K562 (cell line): ENCODE measurements around the gene DZIP3. TPM values are rescaled to one million over a fixed set of nuclear protein-coding genes. Genes with fewer than 3 reads are reported as not detected.
A peak's percentile ranks its signal among the peaks of the same experiment; 100 is the strongest.

ENCODE experiments used
- ATAC-seq: fragments of 200-7000 bp; cut with Tn5 transposase; 3 replicates; pipeline ENCODE4 v1.9.1; 2020; ENCODE audit warnings: moderate library complexity
- Bru-seq: library from RNA; stranded (reverse); fragments of 400-500 nt; gene quantifications from one replicate; lab custom pipeline; 2021; lab: Mats Ljungman, UMichigan
- BruChase-seq, 2 experiments: library from RNA; stranded (reverse); fragments of 400-500 nt; gene quantifications; one replicate each; lab custom pipeline; 2021; lab: Mats Ljungman, UMichigan
- BruUV-seq: library from RNA; stranded (reverse); fragments of 400-500 nt; replicated peaks from 2 replicates; lab custom pipeline; 2021; lab: Mats Ljungman, UMichigan
- CTCF ChIA-PET: fragments of 300-600 bp; formaldehyde crosslinking; extraction: SDS; loops from one replicate; lab custom pipeline; 2021; ENCODE audit warnings: low intra/inter-chr PET ratio; lab: Yijun Ruan, JAX
- POLR2A ChIA-PET: fragments of 300-600, 350-650 bp; sonication (Branson Sonifier 250); formaldehyde crosslinking; extraction: SDS; loops from one replicate; lab custom pipeline; 2021; ENCODE audit warnings: antibody characterized with exemption, inconsistent platforms; lab: Yijun Ruan, JAX
- DNase-seq, 4 experiments: peaks; one replicate each; pipeline versions ENCODE4 v3.0.0 to v3.0.0-alpha.2; 2011 to 2018; ENCODE audit warnings: low spot score in 3 of 4, mixed read lengths in 3 of 4; ENCODE audit errors: extremely low read depth in 1 of 4
- FAIRE-seq: peaks from 2 replicates; lab custom pipeline; 2011; peaks lifted over from hg19 to GRCh38; lab: Jason Lieb, UNC
- H2AFZ ChIP-seq: 2 replicates; pipeline ENCODE4 v1.6.0; 2011; ENCODE audit warnings: low read depth, low read length, control low read depth, inconsistent platforms
- H3K27ac ChIP-seq: fragments of 200-600 bp; 3 replicates; pipeline ENCODE4 v1.8.0; 2011; ENCODE audit warnings: low read depth, mild to moderate bottlenecking, control low read depth, inconsistent platforms, low read length, moderate library complexity, mixed read lengths; ENCODE audit errors: extremely low read depth
- H3K27me3 ChIP-seq, 2 experiments: fragments of 300-600 bp in 1 of 2; 2 replicates in 1 of 2; 3 replicates in 1 of 2; pipeline versions ENCODE4 v1.6.0 to v1.8.0; 2011; ENCODE audit warnings: inconsistent platforms in 2 of 2, low read length in 2 of 2, mild to moderate bottlenecking in 1 of 2, mixed read lengths in 1 of 2, moderate library complexity in 1 of 2; ENCODE audit not compliant: control insufficient read depth in 2 of 2, insufficient read depth in 2 of 2
- H3K36me3 ChIP-seq: fragments of 300-600 bp; 3 replicates; pipeline ENCODE4 v1.8.0; 2011; ENCODE audit warnings: mild to moderate bottlenecking, low read length, inconsistent platforms; ENCODE audit not compliant: control insufficient read depth, insufficient read depth
- H3K4me1 ChIP-seq, 2 experiments: fragments of 200-600 bp in 1 of 2; replicated peaks in 1 of 2; 2 replicates in 1 of 2; 3 replicates in 1 of 2; pipeline versions ENCODE4 v1.5.1 to v1.8.0; 2011; ENCODE audit warnings: inconsistent platforms in 2 of 2, low read length in 2 of 2, mild to moderate bottlenecking in 1 of 2, mixed read lengths in 1 of 2, moderate library complexity in 1 of 2; ENCODE audit not compliant: control insufficient read depth in 2 of 2, insufficient read depth in 2 of 2
- H3K4me2 ChIP-seq: 2 replicates; pipeline ENCODE4 v1.6.1; 2011; ENCODE audit warnings: low read length, control low read depth, inconsistent platforms, mixed read lengths; ENCODE audit not compliant: insufficient read depth
- H3K4me3 ChIP-seq: fragments of 200-600 bp; sonication (generic), shearing (Covaris generic); 2 replicates; pipeline ENCODE4 v1.5.1; 2016; ENCODE audit warnings: control low read depth, inconsistent platforms
- H3K79me2 ChIP-seq: fragments of 200-600 bp; 3 replicates; pipeline ENCODE4 v1.8.0; 2011; ENCODE audit warnings: low read length, inconsistent platforms; ENCODE audit not compliant: control insufficient read depth, insufficient read depth
- H3K9ac ChIP-seq, 2 experiments: 2 replicates each; pipeline versions ENCODE4 v1.6.0 to v1.6.1; 2011; ENCODE audit warnings: low read depth in 2 of 2, low read length in 2 of 2, control low read depth in 1 of 2, inconsistent platforms in 1 of 2, mild to moderate bottlenecking in 1 of 2, mixed read lengths in 1 of 2; ENCODE audit not compliant: insufficient read depth in 1 of 2
- H3K9me1 ChIP-seq: one replicate; pipeline ENCODE4 v1.6.0; 2011; ENCODE audit warnings: inconsistent platforms, mild to moderate bottlenecking, low read length, moderate library complexity; ENCODE audit not compliant: control insufficient read depth, insufficient read depth
- H3K9me3 ChIP-seq: replicated peaks from 2 replicates; pipeline ENCODE4 v1.5.1; 2011; ENCODE audit warnings: low read depth, low read length, inconsistent platforms; ENCODE audit not compliant: control insufficient read depth, insufficient read depth
- H4K20me1 ChIP-seq: replicated peaks from 2 replicates; pipeline ENCODE4 v1.6.1; 2011; ENCODE audit warnings: low read length, inconsistent platforms, mixed read lengths; ENCODE audit not compliant: control insufficient read depth, insufficient read depth
- RBM15 ChIP-seq: fragments of 200-400 bp; formaldehyde crosslinking; IDR thresholded peaks from 2 replicates; pipeline ENCODE4 v1.6.1; 2018; ENCODE audit warnings: mild to moderate bottlenecking, low read length, moderate library complexity; ENCODE audit not compliant: insufficient read depth
- ZFP30 ChIP-seq: fragments of 250-450 bp; sonication (Bioruptor Pico); IDR thresholded peaks from 2 replicates; pipeline ENCODE4 v1.8.0; 2022; ENCODE audit warnings: moderate library complexity, mild to moderate bottlenecking, inconsistent platforms, borderline replicate concordance
- ZNF140 ChIP-seq: fragments of 250-450 bp; sonication (Bioruptor Pico); IDR thresholded peaks from 2 replicates; pipeline ENCODE4 v1.8.0; 2021; ENCODE audit warnings: moderate library complexity, mild to moderate bottlenecking, inconsistent platforms
- ZNF586 ChIP-seq: fragments of 450-650 bp; formaldehyde crosslinking; conservative IDR thresholded peaks from 2 replicates; pipeline ENCODE4 v1.4.0; 2020; ENCODE audit warnings: mild to moderate bottlenecking, moderate library complexity
- ZNF644 ChIP-seq: fragments of 200-800 bp; sonication (Bioruptor generic); IDR thresholded peaks from 2 replicates; pipeline ENCODE4 v1.6.1; 2016; ENCODE audit warnings: low read depth, missing genetic modification characterization, missing compliant biosample characterization
- ZSCAN32 ChIP-seq: fragments of 450-650 bp; formaldehyde crosslinking; IDR thresholded peaks from 2 replicates; pipeline ENCODE4 v1.4.0; 2020; ENCODE audit warnings: mild to moderate bottlenecking, moderate library complexity
- WGBS: fragments of 100-300 bp; shearing (Covaris generic); methylation state at CpG from one replicate; pipeline ENCODE4 v1.1.6; 2016; ENCODE audit warnings: low coverage, mixed read lengths; ENCODE audit not compliant: insufficient coverage; ENCODE audit errors: missing lambda C conversion rate; 5-methylcytosine and 5-hydroxymethylcytosine counted together
- in situ Hi-C: fragments of 300-500 bp; cut with MboI; formaldehyde crosslinking; loops from 4 replicates; pipeline ENCODE4 v1.15.0; 2018; ENCODE audit warnings: inconsistent platforms, mixed read lengths
- intact Hi-C: fragments of 100-400 bp; cut with micrococcal nuclease; formaldehyde crosslinking; loops from 2 replicates; pipeline ENCODE4 v1.14.2; 2022
- long read RNA-seq, 3 experiments: library from polyadenylated mRNA in 2 of 3; library from RNA in 1 of 3; unstranded in 2 of 3; stranded (forward) in 1 of 3; transcript quantifications; one replicate each; pipeline ENCODE4 v2.0.0, GENCODE V29; 2019 to 2022
- polyA minus RNA-seq, 3 experiments: library from RNA; depleted of rRNA, polyadenylated mRNA; stranded (reverse); fragments of >200 nt; gene quantifications; 2 replicates each; pipeline ENCODE4 v1.2.3, GENCODE V29; 2011
- polyA plus RNA-seq, 8 experiments: library from polyadenylated mRNA; depleted of rRNA in 4 of 8; stranded (reverse) in 5 of 8; unstranded in 3 of 8; fragments of >200 nt; fragmentation: Nextera tagmentation in 2 of 8; fragmentation: Illumina TruSeq in 1 of 8; extraction: Ambion mirVana in 2 of 8; extraction: Trizol in 1 of 8; gene quantifications; 2 replicates each; pipeline versions ENCODE4 v1.2.1 to v1.2.3, GENCODE V29; 2011 to 2014; ENCODE audit warnings: inconsistent platforms in 1 of 8, missing spikeins in 1 of 8
- total RNA-seq, 7 experiments: library from RNA; depleted of rRNA in 6 of 7; stranded (reverse); fragments of >200 nt in 6 of 7; fragmentation: Illumina TruSeq in 2 of 7; extraction: Trizol in 2 of 7; gene quantifications; 2 replicates each; pipeline versions ENCODE4 v1.2.1 to v1.2.3, GENCODE V29; 2011 to 2021; ENCODE audit warnings: low replicate concordance in 1 of 7
- TF ChIP-seq, protein P1 (sequence below), 2 experiments: fragments of 450-650 bp; IDR thresholded peaks; 2 replicates each; pipeline ENCODE4 v1.6.1; 2016

DZIP3 gene
- 4.1 and 23.9 TPM in 2 replicates for total RNA-seq (2011; cell fraction: chromatin; rRNA removed; ENCODE audit: low replicate concordance)
- 1.8 and 3.8 TPM in 2 replicates for total RNA-seq (2011; cell fraction: nucleolus; rRNA removed)
- total RNA-seq (2011; cell fraction: nucleoplasm; rRNA removed) = 5.4 and 6.3 TPM in 2 replicates
- total RNA-seq (2014; rRNA removed) = 3.2 and 3.5 TPM in 2 replicates
- 7.5 and 7.9 TPM in 2 replicates for total RNA-seq (2014; rRNA removed; fragmentation: Illumina TruSeq; extraction: Trizol)
- 6.3 and 7.3 TPM in 2 replicates for total RNA-seq (2015; rRNA removed; fragmentation: Illumina TruSeq; extraction: Trizol)
- 6.1 and 6.3 TPM in 2 replicates for total RNA-seq (2021)
- polyA plus RNA-seq (2011; rRNA removed) = 7.9 and 9.7 TPM in 2 replicates
- polyA plus RNA-seq (2011; cell fraction: cytosol; rRNA removed) = 1.3 and 2.2 TPM in 2 replicates
- 13.7 and 17.2 TPM in 2 replicates for polyA plus RNA-seq (2011; cell fraction: nucleus; rRNA removed)
- 4.8 and 5.1 TPM in 2 replicates for polyA plus RNA-seq (2012)
- 5.5 and 5.7 TPM in 2 replicates for polyA plus RNA-seq (2014; fragmentation: Illumina TruSeq; extraction: Trizol)
- 1 to 10 TPM; 4.4 to 5.2 TPM for polyA plus RNA-seq (2014; fragmentation: Nextera tagmentation; extraction: Ambion mirVana)
- 5.0 TPM in 2 replicates for polyA plus RNA-seq (2014; rRNA removed)
- polyA minus RNA-seq (2011; rRNA and poly(A)+ RNA removed) = 11.7 and 12.5 TPM in 2 replicates
- polyA minus RNA-seq (2011; cell fraction: cytosol; rRNA and poly(A)+ RNA removed) = 2.8 TPM in 2 replicates
- 8.2 and 15.1 TPM in 2 replicates for polyA minus RNA-seq (2011; cell fraction: nucleus; rRNA and poly(A)+ RNA removed)
- percentile 55 among the genes with signal in this experiment for Bru-seq, nascent RNA
- BruChase-seq, experiment 1, labeled RNA remaining after a 2-hour chase = percentile 60 among the genes with signal in this experiment
- BruChase-seq, experiment 2, labeled RNA remaining after a 6-hour chase = percentile 60 among the genes with signal in this experiment
- long read RNA-seq, experiment 1, full-length matches to known transcripts = 2 of 14 reads
- long read RNA-seq, experiment 1, partial matches to known transcripts = 7 of 14 reads
- long read RNA-seq, experiment 1, other reads (novel, unspliced or antisense) = 5 of 14 reads
- long read RNA-seq, experiment 2, partial matches to known transcripts = 0 of 3 reads
- long read RNA-seq, experiment 2, other reads (novel, unspliced or antisense) = 3 of 3 reads
- long read RNA-seq, experiment 3, partial matches to known transcripts = 6 of 8 reads
- long read RNA-seq, experiment 3, other reads (novel, unspliced or antisense) = 2 of 8 reads

GRCh38 chr3:108589081-108589997, at the start of gene DZIP3, which contains the start of gene CIP2A:
Gene DZIP3, plus strand, starts transcription at chr3:108589722. Its CDS starts 15,685 bp downstream, at chr3:108605407.
Gene CIP2A, minus strand, starts transcription at chr3:108589438. Its CDS starts 63 bp downstream, at chr3:108589375.
- peak; percentile 85 for FAIRE-seq
- Histone ChIP-seq H3K4me3 (peak within 1 kb of the TSS; percentile 76), H3K27ac (peak within 1 kb of the TSS; percentile 90), H3K9me1 (no peaks in the 10 kb centered on the region), H3K79me2 (peaks cover 70% of the 10 kb centered on the region), H3K9me3 (no peaks in the 10 kb centered on the region), H3K9ac (peak within 1 kb of the TSS; percentile 94 to 98), H4K20me1 (peaks cover 8% of the 10 kb centered on the region; the same call in 1 of the 2 replicates), H3K27me3 (no peaks in the 10 kb centered on the region), H3K4me2 (peak within 1 kb of the TSS; percentile 91), H3K36me3 (peaks cover 25% of the 10 kb centered on the region; the same call in 2 of the 3 replicates), H2AFZ (peak within 1 kb of the TSS; percentile 92), H3K4me1 (peaks cover 0 to 8% of the 10 kb centered on the region in 2 experiments; a peak in 2 of 5 replicates)
- ChIA-PET POLR2A (interaction anchor here (0.9 to 3.0 kb wide), 6 partner anchors 10 to 98 kb away, joined by 3 to 18 read pairs (median 4); no protein-coding TSS in a partner anchor), CTCF (no interaction called here)
- BruUV-seq = TSS peak; percentile 84
- ATAC-seq = peak; percentile 92
- intact Hi-C loops = no loop called here
- in situ Hi-C loops = no loop called here
- peak; percentile 84 to 92 (median 86) for DNase-seq
- WGBS = 0% methylated on average over 25 of the region's 59 CpGs
- TF ChIP-seq ZNF140 = no peak
- TF ChIP-seq ZSCAN32 = no peak
- TF ChIP-seq RBM15 = no peak
- TF ChIP-seq ZNF644 (tag) = no peak
- TF ChIP-seq ZNF586 (CRISPR knock-in tag) = no peak
- TF ChIP-seq, protein P1, sequence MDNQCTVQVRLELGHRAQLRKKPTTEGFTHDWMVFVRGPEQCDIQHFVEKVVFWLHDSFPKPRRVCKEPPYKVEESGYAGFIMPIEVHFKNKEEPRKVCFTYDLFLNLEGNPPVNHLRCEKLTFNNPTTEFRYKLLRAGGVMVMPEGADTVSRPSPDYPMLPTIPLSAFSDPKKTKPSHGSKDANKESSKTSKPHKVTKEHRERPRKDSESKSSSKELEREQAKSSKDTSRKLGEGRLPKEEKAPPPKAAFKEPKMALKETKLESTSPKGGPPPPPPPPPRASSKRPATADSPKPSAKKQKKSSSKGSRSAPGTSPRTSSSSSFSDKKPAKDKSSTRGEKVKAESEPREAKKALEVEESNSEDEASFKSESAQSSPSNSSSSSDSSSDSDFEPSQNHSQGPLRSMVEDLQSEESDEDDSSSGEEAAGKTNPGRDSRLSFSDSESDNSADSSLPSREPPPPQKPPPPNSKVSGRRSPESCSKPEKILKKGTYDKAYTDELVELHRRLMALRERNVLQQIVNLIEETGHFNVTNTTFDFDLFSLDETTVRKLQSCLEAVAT (IDR thresholded peaks at IDR 0.05) = peak in 1 of 2 experiments; percentile 8; a peak in 1 of 4 replicates
- no peak for TF ChIP-seq ZFP30 (CRISPR knock-in tag)
